GM18526 (cell line): ENCODE measurements around the gene ADGRG2.

Source experiments
- POLR2A ChIP-seq: IDR thresholded peaks from 3 replicates; pipeline ENCODE4 v1.6.1; 2011; ENCODE audit not compliant: insufficient read length; ENCODE audit errors: extremely low read depth

ADGRG2 gene

DNA sequence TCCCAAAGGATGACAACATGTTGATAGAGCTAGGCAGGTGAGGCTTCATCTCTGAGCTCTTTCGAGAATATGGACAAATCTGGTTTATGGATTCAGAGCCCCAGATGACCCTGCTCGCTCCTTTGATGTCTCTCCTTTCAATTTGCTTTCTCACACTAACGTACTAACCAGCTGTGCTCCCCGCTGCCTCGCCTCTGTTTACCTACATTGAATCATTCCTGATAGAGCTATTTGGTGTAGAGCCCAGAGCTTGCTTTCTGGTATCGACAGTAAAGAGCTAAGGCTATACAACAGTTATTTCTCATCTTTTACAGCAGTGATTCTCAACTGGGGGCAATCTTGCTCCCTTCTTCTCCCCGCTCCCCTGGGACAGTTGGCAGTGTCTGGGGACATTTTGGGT, 129.4 kb downstream of the ADGRG2 start:
- TF ChIP-seq POLR2A: no peak

DNA sequence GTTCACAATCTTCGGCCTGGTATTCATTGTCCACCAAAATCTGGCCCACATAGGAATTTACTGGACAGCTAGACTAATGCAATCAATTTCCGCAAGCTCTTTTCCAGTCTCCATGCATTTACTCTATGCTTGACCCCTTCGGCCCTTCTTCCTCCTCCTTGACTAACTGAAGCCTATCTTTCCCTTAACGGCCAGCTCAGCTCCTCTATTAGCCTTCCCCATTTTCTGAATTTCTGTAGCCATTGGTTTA, 137.2 kb downstream of the ADGRG2 start:
- TF ChIP-seq POLR2A: no peak

DNA sequence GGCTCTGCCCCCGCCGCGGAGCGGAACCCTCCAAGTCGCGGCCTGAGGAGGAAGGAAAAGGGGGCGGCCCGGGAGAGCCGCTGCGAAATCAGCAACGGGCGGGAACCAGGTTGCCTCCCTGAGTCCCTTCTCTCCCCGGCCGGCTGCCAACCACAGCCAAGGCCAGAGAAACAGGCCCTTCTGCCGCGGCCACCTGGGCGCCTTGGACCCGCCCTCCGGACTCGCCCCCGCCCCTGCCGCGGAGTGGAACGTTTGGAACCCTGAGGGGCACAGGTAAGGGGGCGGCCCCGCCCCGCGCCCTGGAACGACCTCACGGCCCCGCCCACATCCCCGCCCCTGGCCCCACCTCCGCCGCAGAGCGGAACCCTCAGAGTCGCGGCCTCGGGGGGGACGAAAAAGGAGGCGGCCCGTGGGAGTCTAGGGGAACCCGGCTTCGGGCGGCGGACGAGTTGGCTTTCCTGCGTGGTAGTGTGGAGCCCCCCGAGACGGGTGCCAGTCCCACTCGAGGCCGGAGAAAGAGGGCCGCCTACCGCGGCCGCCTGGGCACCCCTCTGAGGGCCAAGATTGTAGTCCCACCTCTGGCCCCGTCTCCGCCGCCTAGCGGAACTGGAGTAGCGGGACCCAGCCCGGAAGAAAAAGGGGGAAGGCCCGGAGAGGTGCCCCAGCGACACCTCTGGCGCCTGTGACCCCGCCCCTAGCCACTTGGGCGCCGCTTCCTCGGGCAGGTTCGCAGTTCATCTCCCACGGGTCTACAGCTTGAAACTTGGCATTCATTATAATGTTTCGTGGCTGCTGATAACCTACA, 137.7 kb downstream of the ADGRG2 start:
- TF ChIP-seq POLR2A: peak; percentile 64

DNA sequence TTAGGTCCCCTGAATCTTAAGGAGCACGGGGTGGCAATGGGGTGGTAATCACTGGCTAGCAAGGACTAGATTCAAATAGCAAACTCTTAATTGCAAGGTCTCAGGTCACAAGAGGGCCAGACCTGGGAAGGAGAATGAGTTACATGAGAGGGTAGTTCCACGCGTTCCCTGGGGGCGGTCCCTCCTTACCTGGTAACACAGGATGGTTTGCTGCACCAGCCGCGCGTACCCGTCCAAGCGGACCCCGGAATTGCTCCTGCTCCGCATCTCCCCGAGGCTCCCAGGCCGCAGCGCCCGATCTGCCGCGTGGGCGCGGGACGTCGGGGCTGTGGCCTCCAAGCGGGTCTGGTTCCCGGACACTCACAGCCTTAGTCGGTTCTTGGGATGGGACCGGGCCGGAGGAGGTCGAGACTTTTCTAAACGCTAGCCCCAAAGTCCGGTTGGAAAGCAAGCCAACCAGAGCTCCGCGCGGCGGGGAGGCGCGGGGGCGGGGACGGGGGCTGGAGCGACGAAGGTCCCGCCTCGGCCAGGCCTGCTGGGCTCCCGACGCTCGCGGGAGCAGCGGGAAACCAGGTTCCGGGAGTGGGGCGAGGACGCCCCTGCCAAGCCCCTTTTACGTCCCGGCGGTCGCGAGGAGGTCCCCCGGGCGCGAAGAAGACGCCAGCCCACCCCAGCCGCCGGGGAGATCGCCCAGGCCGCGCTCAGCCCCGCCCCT, 138.4 kb downstream of the ADGRG2 start, which contains the start of gene PHKA2:
Gene PHKA2, minus strand, starts transcription at position 449 of the 715 bp plus-strand sequence. Its CDS starts 182 bp downstream, at position 267.
- TF ChIP-seq POLR2A: no peak

DNA sequence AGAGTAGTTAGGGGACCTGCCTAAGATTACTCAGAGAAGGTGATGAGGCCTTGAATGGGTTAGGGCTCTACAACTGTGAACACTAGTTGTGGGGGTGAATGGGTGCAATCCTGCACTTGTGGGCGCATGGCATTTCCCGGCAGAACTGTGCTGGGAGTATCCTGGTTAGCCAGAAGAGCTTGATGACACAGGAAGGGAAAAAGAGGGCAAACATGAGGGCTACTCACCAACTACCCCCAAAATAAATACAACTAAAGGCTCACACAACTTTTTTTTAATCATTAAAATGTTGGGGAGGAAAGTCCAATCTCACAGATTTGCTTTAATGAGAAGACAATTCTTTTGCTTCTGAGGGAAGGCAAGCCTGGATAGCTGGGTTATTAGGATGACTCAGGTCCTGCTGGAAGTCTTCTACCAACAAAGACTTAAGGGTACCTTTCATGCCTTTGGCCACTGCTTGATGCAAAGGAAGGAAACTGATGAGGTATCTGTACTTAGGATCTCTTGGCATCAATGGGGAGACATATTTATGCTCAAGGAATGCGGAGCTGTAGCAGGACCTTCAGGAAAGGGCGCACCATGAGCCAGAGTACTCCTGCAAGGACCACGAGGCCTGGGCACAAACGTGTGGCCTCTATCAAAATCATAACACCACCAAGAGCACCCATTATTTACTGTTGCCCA, 141.0 kb downstream of the ADGRG2 start:
- TF ChIP-seq POLR2A: no peak

DNA sequence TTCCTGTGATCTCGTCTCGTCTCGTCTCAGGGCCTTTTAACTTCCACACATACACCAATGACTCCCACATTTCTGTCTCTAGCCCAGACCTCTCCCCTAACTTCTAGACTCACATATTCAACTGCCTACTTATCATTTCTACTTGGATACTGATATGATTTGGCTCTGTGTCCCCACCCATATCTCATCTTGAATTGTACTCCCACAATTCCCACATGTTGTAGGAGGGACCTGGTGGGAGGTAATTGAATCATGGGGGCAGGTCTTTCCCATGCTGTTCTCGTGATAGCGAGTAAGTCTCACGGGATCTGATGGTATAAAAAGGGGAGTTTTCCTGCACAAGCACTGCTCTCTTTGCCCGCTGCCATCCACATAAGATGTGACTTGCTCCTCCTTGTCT, 147.3 kb downstream of the ADGRG2 start:
- TF ChIP-seq POLR2A: no peak

DNA sequence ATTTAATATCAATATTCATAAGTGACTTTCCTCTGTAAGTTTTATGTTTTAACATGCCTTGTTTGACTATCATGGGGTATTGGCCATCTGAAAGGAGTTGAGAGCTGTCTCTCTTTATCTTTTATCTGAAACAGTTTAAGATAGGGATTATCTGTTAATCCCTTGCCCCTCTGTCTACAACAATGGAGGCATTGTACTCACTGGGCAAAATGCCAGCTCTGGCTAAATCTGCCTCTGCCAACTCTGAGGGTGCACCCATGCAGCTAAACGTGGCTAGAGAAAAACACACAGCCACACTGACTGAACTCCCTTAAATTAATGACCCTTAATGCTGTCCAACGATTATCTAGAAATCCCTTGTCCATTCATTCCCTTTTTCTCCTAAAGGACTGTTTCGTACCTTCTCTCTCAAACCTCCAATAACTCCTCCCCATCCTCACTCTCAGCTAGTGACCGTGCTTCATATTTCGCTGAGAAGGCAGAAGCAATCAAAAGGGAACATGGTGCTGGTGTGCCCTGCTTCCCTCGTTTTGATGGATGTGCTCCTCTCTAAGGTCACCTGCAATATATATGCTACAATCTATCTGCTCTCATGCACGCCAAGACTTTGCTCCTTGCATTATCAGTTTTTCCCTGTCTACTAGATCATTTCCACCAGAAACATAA, 148.6 kb downstream of the ADGRG2 start:
- no peak for TF ChIP-seq POLR2A

DNA sequence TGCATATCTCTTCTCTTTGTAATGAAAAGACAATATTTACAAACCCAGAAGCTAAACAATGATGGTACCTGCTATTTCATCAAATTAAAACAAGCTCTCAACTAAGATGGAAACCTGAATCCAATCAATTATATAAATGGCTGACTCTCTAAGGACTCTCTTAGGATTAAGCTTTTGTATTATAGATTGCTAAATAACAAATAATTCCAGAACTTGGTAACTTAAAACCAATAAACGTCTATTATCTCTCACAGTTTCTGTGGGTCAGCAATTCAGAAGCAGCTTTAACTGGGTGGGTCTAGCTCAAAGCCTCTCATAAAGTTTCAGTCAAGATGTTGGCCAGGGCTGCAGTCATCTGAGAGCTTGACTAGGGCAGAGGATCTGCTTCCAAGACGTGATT, 150.8 kb downstream of the ADGRG2 start:
- TF ChIP-seq POLR2A: no peak

DNA sequence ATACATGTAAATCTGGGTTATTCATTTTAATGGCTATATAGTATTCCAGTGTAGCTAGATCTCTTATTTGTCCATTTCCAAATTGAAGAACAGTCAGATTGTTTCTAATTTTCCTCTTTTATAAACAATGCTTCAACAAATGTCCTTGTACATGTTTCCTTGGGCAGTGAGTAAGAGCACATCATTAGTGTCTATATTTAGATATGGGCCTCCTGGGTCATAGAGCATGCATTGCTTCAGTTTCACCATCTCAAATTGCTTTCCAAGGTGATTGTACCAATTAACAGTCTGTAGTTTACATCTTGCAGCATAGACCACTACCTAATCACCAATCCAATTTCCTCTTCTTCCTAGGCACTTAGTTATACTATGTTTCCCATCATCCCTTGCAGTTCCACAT, 151.8 kb downstream of the ADGRG2 start:
- TF ChIP-seq POLR2A: no peak

DNA sequence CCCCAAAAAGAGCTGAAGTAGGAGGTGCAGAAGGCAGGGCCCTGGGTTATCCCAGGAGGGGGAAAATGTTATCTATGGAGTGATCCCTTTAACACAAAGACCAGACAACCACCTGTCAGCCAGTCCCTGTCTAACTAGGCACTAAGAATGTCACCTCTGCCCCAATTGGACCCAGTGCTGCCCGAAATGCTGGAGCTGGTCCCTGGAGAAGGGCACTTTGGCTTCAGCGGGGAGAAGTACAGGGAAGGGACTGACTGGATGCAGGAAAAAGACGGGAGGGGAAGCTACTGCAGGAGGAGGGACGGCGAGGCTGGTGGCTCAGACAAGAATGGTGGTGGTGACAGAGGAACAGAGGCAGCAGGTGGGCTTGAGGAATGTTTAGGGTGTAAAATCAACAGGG, 155.6 kb downstream of the ADGRG2 start:
- no peak for TF ChIP-seq POLR2A

DNA sequence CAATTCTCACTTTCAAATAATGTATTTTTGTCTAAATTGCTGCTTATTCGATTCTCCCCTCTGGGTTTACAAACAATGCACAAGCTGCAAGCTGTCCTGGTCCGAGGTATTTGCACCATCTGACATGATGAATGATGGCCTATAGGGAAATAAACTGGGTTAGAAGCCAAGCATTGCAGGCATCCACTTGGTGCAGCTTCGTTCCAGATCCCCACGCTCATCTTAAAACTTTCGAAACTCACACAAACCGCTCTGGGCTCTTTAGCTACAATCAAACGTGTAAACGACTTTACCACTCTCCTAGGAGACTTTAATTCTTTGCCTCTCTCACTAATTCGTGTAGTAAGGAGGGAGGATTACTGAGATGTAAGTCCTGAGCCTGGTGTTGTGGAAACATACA, 157.4 kb downstream of the ADGRG2 start:
- no peak for TF ChIP-seq POLR2A

DNA sequence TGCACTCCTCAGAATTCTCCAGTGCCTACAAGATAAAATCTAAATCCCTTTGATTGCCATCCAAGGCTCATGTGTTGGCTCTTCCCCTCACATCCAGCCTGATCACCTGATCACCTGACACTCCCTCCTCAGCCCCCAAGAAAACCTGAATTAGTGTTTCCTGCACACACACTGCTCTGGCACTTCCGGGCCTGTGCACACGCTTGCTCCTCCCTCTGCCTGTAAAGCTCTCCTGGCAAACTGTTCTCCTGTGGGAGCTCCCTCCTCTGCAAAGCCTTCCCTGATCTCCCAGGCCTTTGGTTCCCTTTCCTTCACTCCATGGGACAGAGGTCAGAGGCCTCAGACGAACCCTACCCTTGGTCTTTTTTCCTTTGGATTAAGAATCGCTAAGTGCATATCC, 158.2 kb downstream of the ADGRG2 start:
- TF ChIP-seq POLR2A: no peak

DNA sequence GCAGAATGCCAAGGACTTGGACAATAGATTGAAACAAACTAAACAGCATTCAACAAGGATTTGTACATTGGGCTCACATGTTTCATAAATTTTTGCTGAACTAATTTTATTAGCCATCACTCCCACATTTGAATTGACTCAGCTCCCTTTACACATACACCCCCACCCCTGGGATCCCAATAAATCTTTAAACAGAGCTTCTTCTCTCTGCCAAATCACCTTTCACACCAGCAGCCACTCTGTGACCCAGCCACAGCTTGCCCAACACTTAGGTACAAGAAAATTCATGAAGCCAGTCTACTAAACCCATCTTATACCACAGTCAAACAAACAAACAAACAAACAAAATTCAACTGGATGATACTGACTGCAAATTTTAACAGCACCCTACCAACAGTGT, 159.9 kb downstream of the ADGRG2 start:
- no peak for TF ChIP-seq POLR2A

DNA sequence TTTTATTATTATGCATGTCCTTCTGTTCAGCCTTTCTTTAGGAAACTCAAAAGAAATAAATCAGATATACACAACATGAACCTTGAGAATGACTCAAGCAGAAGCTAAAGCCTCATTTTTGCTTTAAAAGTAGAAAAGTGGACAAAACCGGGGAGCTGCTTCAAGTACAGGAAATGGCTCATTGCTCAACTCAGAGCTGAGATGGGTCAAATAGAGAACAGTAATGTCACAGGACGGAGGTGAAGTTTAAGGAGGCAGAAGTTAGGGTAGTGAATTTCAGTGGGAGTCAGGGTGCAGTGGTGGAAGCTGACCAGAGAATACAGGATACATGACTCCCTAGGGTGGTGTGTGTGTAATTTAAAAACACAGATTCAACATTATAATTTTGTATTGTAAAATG, 160.6 kb downstream of the ADGRG2 start:
- TF ChIP-seq POLR2A: no peak

DNA sequence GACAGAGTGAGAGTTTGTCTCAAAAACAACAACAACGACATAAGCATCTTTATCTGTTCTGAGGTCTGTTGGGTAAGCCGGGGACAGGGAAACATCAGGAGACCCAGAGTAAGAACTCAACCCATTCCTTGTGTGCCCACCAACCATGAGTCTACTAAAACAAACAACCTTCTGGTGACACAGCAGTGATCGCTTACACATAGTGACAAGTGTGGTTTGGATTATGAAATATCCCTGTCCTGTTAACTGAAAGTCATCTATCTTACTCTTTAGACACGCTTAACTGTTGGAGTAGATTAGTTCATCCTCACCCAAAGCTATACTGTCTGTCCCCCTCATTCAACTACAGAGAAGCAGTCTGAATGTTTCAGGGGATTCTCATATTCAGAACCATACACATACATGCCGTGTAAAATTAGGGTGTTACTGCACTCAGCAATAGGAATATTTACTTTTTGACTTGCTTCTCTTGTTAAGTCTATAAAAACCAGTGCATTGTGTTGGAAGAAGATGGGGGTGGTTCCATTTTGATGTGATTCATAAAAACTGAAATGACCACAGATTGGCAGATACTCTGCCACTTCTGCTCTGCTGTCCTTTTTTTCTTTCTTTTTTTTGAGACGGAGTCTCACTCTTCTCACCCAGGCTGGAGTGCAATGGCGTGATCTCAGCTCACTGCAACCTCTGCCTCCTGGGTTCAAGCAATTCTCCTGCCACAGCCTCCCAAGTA, 165.8 kb downstream of the ADGRG2 start:
- TF ChIP-seq POLR2A: no peak
